ENCODE results near the gene CSNK1G2.

Gene CSNK1G2

GRCh38 chr19:1944088-1944915 lies 3.3 kb downstream of the CSNK1G2 start:
- DNase-seq (ENCODE audit: low read depth in 2 of 2) = no peak

DNA sequence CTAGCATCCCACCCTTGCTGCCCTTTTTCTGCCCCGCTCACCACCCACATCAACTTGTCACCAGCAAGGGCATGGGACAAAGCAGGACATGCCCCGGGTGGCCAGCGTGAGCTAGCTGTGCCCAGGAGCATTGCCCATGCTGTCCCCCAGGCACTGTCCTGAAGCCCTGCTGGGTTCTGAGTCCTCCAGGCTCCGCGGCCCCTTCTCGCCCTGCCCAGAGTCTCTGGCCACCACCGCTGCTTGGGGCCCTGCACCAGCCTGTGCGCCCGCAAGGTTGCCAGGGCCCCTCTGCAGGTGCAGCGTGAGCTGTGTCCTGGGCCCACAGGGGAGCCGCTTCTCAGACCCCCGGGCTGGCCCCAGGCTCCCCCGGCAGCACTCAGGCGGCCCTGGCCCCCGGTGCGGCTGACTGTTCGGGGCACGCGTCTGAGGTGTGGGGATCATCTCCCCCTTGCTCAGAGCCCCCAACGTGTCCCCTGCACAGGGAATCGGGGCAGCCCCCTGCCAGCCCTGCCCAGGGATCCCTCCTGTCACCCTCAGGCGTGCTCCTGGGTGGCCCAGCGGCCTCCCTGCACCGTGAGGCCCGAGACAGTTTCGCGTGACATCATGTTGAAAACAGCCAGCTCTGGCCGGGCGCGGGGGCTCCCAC lies 4.1 kb downstream of the CSNK1G2 start:
- DNase-seq (ENCODE audit: low read depth in 2 of 2) = no peak

DNA sequence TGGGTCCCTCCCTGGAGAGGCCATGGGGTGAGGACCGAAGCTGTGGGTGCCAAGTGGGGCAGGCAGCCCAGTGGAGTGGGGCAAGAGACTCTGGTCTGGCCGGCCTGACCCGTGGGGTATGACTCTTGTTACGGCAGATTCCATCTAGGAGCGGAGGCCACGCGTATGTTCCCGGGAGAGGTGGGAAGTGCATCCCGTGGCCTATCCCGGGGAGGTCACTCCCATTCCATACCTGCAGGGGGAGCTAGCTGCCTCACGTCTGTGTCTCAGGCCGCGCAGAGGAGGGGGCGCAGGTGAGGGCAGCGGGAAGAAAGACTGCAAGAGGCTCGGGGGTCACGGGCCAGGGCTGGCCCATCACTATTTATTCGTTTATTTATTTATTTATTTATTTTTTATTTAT lies 4.9 kb downstream of the CSNK1G2 start:
- DNase-seq (ENCODE audit: low read depth in 2 of 2) = no peak

- DNase-seq (ENCODE audit: low read depth in 2 of 2) = no peak
These were observed 6.8 kb downstream of the CSNK1G2 start for GRCh38 chr19:1947651-1948209.

DNA sequence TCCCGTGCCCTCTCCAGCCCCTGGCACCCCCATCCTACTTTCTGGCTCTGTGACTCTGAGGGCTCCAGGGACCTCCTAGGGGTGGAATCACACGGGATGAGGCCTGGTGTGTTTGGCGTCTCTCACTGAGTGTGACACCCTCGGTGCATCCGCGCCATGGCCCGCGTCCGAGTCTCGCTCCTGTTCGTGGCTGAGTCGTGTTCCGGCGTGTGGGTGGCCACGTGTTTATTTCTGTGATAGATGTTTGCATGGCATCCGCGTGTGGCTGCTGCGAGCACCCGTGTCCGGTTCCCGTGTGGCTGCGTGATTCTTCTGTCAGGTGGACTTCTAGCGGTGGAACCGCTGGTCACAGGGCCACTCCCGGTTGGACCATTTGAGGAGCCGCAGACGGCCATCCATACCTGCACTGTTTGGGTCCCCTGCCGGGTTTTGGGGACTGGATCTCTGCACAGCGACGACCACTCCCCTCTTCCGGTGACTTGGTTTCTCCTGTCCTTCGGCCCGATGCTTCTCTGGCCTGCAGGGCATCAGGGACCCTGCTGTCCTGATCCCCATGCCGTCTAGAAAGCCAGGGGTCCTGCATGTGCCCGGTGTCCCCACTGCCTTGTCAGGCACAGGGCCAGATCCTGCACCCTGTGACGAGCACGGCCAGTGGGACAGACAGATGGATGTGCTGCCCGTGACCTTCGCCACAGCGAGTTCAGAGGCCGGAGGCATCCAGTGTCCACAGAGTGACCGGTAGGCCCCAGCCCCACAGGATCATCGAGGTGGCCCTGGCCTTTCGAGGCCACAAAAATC lies 8.5 kb downstream of the CSNK1G2 start:
- DNase-seq (ENCODE audit: low read depth in 2 of 2) = no peak

- no peak for DNase-seq (ENCODE audit: low read depth in 2 of 2)
These were observed 9.7 kb downstream of the CSNK1G2 start for GRCh38 chr19:1950640-1951039.

DNA sequence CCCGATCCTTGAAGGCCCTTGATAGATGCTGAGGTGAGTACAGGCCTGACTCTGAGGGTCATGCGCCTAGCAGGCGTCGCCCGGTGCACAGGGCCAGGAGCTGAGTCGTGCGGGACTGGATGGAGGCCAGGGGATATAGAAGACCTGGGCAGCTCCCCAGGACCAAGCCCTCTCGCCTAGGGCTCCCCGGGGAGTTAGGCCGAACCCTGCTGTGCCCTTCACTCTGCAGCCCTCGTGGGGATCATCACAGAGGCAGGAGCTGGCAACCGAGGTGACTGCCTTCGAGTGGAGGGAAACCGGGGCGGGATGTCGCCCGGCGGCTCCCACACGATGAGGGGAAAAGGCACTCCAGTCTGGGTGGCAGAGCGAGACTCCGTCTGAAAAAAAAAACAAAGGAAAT lies 11.7 kb downstream of the CSNK1G2 start:
- no peak for DNase-seq (ENCODE audit: low read depth in 2 of 2)

GRCh38 chr19:1953037-1953436 lies 12.1 kb downstream of the CSNK1G2 start:
- DNase-seq (ENCODE audit: low read depth in 2 of 2) = no peak

DNA sequence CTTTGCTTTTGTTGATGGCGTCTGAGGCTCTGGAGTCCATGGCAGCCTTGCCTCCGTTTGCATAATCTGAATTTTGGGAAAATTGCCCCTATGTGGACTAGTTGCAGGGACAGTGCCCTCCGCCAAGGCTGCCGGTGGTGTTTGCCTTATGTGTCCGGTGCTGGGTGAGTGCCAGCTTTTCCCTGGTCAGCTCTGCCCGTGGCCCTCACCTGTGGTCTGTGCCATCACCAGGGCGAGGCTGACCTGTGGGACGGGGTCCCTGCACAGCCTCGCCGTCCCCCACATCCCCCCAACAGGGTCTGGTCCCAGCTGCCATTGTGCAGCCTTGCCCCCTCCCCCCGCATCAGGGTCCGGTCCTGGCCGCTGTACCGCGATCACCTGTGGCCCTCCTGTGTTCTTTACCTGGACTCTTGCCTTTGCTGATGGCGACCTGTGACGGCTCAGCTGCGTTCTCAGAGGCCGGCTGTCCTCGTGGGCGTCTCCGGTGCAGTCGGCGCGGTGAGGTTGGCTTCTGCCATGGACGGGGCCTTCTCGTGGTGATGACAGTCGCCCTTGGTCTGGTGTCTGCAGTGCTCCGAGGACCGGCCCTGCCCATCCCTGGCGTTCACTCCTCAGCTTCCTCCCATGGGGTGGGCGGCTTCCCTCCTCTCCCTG lies 12.6 kb downstream of the CSNK1G2 start:
- DNase-seq (ENCODE audit: low read depth in 2 of 2) = no peak

DNA sequence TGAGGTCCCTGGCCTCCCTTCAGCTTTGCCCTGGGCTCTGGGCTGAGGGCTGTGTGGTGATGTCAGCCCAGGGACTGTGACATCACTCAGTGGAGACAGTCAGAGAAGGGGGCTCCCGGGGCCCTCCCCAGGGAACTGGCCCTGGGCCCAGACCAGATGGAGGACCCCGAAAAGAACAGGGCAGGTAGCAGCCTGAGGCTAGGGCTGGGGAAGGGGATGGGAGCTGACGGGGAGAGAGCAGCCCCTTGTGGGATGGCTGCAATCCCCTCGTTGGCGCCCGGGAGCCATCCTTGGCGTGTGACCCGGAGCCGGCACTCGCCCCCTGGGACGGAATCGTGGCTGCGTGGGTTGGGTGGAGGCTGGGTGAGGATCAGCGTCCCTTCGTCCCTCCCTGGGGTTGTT lies 13.6 kb downstream of the CSNK1G2 start:
- DNase-seq (ENCODE audit: low read depth in 2 of 2) = no peak

- no peak for DNase-seq (ENCODE audit: low read depth in 2 of 2)
These were observed 14.5 kb downstream of the CSNK1G2 start for GRCh38 chr19:1955171-1956121.

GRCh38 chr19:1956122-1956494 lies 15.1 kb downstream of the CSNK1G2 start:
- DNase-seq (ENCODE audit: low read depth in 2 of 2) = no peak

DNA sequence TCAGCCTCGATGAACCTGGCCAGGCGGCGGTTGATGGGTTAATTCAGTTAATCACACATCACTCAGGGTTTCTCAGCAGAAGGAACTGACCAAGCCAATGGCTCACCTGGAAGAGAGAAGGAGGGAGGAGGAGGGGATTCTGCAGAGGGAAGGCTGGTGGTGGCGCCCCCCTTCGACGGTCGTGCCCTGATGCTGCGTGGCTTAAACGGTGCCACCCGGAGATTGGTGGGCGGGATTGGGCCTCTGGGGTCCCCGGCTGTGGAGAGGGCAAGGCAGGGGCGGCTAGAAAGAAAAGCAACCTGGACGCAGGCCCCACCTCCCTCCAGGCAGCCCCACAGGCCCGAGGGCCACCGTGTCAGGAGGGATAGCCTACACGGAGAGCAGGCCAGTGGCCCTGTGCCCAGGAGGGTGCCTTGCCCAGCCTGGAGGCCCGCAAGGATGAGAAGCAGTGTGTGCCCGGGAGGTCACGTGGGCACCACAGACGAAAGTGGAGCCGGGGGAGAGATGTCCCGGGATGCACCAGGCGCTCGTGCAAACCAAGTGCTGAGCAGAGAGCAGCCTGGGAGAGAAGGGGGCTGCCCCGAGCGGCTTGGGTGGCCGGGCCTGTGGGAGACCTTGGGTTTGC lies 16.0 kb downstream of the CSNK1G2 start:
- no peak for DNase-seq (ENCODE audit: low read depth in 2 of 2)

GRCh38 chr19:1957562-1958248 lies 16.7 kb downstream of the CSNK1G2 start:
- DNase-seq (ENCODE audit: low read depth in 2 of 2) = no peak

DNA sequence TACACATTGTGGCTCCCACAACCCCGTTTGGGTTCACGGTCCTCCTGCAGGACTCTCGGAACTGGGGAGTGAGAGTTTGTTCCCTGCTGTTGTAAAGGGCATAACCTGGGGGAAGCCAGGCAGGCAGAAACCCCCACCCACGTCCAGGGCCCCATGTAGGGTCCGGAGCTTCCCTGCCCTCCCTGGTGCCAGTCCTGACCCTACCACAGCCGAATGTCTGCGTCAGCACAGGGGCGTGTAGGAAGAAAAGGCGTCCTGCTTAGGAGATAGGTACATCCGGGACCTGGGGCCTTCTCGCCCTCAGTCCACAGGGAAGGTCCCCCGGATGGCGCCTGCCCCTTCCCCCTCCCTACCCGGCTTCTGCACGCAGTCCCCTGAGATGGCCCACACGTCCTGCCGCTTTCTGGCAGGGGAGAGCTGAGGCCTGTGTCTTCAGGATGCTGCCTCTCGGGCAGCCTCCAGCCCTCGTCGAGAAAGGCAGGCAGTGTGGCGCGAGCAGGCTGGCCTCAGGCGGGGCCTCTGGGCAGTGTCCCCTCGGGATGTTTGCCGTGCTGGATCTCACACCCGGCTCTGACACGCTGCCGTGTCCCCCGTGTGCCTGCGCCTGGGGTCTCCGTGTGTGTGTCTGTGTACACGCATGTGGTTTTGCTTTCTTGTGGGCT lies 19.1 kb downstream of the CSNK1G2 start:
- no peak for DNase-seq (ENCODE audit: low read depth in 2 of 2)

DNA sequence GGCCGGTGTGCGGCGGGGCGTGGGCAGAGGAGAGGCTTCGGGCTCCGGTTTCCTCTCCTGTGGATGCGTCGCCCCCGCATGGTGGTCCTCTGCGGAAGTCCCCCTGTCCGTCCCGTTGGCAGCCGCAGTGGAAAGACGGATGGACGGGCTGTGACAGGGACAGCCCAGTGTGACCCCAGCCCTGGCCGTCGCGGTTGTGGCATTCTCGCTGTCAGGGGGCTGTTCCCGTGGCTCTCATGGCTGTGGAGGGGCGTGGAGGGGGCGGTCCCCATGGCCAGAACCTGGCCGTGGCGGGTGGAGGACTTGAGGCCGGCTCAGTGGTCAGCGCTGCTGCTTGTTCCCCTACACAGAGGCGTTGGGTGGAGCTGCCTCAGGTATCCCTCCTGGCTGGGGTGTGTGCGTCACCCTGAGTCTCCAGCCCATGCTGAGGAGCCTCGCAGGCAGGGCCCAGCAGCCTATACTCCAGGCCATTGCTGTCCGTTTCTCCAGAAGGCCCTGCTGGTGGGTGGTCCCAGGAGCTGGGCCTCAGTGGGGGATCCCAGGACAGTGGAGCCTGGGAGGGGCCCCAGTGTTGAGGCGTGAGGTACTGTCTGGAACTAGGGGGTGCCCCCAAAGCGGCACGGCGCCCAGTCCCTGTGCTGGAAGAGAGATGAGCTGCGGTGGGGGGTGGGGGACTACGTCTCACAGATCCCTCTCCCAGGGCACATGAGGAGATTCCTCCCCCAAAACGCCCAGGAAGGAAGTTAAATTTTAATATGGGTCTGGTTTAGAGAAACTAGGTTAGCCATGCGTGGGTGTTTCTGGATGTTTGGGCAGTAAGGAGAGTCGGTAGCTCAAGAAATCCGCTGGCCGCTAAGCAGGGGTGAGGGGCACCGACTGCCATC lies 20.3 kb downstream of the CSNK1G2 start:
- DNase-seq (ENCODE audit: low read depth in 2 of 2) = no peak

DNA sequence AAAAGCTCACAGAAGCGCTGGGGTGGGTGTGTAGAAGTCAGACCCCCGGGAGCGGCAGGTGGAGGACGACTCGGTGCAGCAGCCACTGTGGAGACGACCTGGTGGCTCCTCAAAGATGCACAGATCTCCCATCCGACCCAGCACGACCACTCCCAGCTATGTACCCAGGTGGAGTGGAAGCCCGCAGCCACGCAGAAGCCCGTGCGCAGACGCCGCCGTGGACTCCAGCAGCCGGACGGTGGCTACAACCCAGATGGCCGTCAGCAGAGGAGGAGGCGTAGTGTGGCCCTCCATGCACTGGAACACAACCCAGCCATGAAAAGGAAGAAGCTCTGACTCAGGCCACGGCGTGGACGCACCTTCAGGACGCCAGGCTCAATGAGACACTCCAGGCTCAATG lies 21.7 kb downstream of the CSNK1G2 start:
- DNase-seq (ENCODE audit: low read depth in 2 of 2) = no peak

DNA sequence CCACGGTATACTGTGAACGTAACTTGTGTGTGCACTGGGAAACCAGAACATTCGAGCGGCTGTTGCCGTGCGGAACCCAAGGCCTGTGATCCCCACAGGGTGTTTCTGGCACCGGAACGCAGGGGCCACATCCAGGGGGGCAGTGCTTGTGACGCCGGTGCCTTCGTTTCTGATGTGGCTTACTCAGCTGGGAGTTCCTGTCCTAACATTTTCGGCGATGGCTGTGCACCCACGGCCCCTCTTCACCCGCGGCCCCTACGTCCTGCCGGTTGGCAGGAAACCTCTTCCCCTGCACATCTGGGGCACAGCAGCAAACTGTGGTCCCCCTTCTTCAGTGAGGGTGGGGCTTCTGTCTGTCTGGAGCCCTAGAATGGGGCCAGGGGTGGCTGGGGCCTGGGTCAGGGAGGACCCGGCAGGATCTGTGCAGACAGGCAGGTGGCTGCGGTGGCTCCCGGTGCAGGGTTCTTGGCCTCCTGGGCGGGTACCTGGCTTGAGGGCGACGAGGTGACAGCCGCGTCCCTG lies 26.2 kb downstream of the CSNK1G2 start:
- DNase-seq (ENCODE audit: low read depth in 2 of 2) = no peak
